SKM-1 (cell line): Measurements from ENCODE around the gene RANBP1.

ENCODE experiments used
- DNase-seq: peaks from one replicate; lab custom pipeline; 2025; ENCODE audit not compliant: unreplicated experiment; lab: John Stamatoyannopoulos, UW

The RANBP1 gene

GRCh38 chr22:20167643-20168322 is 51.9 kb downstream of the RANBP1 start:
- no peak for DNase-seq

GRCh38 chr22:20169253-20169822 is 53.4 kb downstream of the RANBP1 start:
- DNase-seq = no peak

GRCh38 chr22:20170170-20170569 is 54.3 kb downstream of the RANBP1 start:
- no peak for DNase-seq

- no peak for DNase-seq
Observed at GRCh38 chr22:20171288-20172140, 55.6 kb downstream of the RANBP1 start.

DNA sequence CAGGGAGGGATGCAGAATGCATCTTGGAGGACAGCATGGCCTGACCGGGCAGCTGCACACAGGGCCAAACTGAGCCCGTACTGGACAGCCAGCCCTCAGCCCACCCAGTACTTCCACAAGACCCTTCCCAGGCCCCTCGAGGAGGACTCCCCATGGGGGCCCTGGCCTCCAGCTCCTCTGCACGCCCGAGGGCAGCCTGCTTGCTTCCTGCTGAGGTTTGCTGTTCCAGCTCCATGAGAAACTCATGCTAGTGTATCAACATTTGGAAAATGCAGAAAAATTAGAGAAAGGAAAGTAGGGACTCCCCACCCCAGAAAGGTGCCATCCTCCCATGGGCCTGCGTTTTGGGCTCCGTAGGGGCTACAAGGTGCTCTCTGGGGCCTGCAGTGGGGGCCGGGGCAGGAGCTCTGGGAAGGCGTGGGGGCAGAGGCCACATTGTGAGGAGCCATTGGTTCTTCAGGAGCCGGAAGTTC is 56.3 kb downstream of the RANBP1 start:
- DNase-seq = no peak

- no peak for DNase-seq
Observed at GRCh38 chr22:20173246-20173645, 57.3 kb downstream of the RANBP1 start.

- DNase-seq = no peak
Observed at GRCh38 chr22:20173772-20174171, 57.9 kb downstream of the RANBP1 start.

DNA sequence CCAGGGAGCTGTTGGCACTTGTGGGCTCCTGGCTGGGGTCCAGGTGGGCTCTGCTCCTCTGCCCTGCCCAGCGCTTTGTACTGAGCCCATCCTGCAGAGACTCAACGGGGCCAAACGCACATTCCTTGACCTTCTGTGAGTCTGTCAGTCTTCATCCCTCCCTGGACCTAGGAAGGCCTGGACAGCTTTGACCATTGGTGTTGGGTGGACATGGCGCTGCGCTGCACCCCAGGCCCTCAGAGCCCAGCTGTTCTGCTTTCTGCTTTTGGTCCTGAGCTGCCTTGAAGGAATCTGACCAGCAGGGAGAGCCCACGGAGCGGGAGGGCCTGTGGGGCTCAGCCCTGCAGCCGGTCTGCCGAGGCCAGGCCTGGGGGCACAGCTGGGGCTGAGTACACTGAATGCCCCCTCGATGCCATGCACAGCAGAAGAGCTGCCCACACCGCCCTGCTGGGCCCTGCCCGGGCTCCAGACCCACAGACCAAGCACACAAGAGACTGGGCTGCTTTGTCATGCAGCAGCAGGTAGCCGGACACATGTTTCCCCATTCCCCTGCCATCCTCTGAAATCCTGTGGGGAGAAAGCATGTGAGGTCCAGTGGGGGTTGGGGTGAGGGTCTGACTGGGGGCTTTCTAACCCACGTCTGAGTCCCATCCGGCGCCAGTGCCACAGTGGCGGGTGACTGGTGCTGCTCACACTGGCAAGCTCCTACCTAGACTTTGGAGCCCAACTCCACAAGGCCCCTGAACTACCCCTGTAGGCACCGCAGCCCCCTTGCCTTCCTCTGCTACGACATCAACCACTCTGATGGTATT is 59.1 kb downstream of the RANBP1 start:
- no peak for DNase-seq

DNA sequence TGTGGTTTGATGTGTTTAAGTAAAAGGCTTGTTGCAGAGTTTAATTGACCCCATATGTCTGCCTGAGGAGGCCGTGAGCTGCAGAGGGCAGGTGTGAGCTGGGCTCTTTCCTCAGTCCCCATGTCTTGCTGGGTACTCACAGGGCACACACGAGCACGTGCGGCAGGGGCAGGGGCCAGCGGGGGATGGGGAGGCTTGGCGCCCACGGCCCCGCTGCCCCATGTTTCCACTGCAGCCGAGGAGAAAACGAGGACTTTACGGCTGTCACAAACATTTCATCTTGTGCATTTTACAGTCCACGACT is 59.6 kb downstream of the RANBP1 start:
- no peak for DNase-seq

GRCh38 chr22:20176421-20177085 is 60.6 kb downstream of the RANBP1 start:
- DNase-seq = no peak
